Urinary bladder (tissue), 4 donors: ENCODE results near the gene RGS7. TPM values are rescaled to one million over a fixed set of nuclear protein-coding genes. Genes with fewer than 3 reads are reported as not detected.
"Not testable (repeated sequence)": the region's sequence is repeated elsewhere in the genome, so short reads cannot be mapped to it uniquely, and the experiment has no call there.

Source experiments
- DNase-seq: peaks from one replicate; pipeline ENCODE4 v3.0.0-alpha.2; 2015; ENCODE audit errors: extremely low spot score
- H3K27ac ChIP-seq: one replicate; pipeline ENCODE4 v1.5.1; 2013; ENCODE audit warnings: low read depth, mild to moderate bottlenecking, moderate library complexity
- H3K36me3 ChIP-seq: one replicate; pipeline ENCODE4 v1.6.1; 2013; ENCODE audit warnings: mild to moderate bottlenecking, moderate library complexity; ENCODE audit not compliant: insufficient read depth
- H3K4me1 ChIP-seq: one replicate; pipeline ENCODE4 v1.6.1; 2013; ENCODE audit warnings: mild to moderate bottlenecking, moderate library complexity; ENCODE audit not compliant: insufficient read depth
- H3K4me3 ChIP-seq: one replicate; pipeline ENCODE4 v1.5.1; 2013; ENCODE audit warnings: low read depth, low read length
- WGBS: extraction: QIAGEN DNeasy Blood & Tissue Kit; methylation state at CpG from one replicate; pipeline ENCODE4 v1.1.7; 2013; 5-methylcytosine and 5-hydroxymethylcytosine counted together
- polyA plus RNA-seq: library from polyadenylated mRNA; stranded (reverse); fragments of 200-250 nt; gene quantifications from one replicate; pipeline ENCODE4 v1.2.3, GENCODE V29; 2013
- total RNA-seq: library from RNA; depleted of rRNA; stranded (reverse); fragments of >200 nt; gene quantifications from one replicate; pipeline ENCODE4 v1.2.3, GENCODE V29; 2014
- donor health status: healthy with polysubstance abuse.
- donor health status: healthy.

Gene RGS7
- total and polyA plus RNA-seq, 2 donors: 0.04 to 0.42 TPM

- Histone ChIP-seq H3K27ac (no peak overlapping the region), H3K36me3 (no peaks in the 10 kb centered on the region), H3K4me1 (no peaks in the 10 kb centered on the region), H3K4me3 (no peak overlapping the region)
- DNase-seq: no peak
- WGBS: 26% methylated on average over 2 of the region's 2 CpGs
Measured at GRCh38 chr1:241235256-241235897, 121.6 kb downstream of the RGS7 start.

GRCh38 chr1:241229711-241230110 lies 127.3 kb downstream of the RGS7 start:
- DNase-seq: no peak
- Histone ChIP-seq H3K36me3 (no peaks in the 10 kb centered on the region), H3K4me3 (no peak overlapping the region), H3K4me1 (no peaks in the 10 kb centered on the region), H3K27ac (no peak overlapping the region)
- WGBS: 46% methylated on average over 5 of the region's 5 CpGs

DNA sequence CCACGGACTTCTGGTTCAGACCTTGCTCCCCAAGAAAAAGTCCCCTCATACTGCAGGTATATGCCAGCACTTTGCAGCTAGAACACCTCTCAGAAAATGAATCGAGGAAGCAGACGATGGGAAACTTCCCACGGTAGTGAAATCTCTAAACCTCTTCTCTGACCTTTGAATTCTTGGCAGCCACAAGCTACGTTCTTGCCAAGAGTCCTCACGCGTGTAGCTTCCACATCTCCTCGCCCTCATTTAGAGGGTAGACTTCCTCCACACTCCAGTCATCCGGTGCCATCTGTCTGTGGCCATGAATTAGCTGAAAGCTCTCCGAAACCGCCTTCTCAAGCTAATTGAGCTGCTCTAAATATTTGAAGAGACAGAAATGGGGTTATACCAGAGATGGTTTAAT lies 127.8 kb downstream of the RGS7 start:
- Histone ChIP-seq H3K4me3 (no peak overlapping the region), H3K36me3 (no peaks in the 10 kb centered on the region), H3K27ac (no peak overlapping the region), H3K4me1 (no peaks in the 10 kb centered on the region)
- WGBS: 33% methylated on average over 11 of the region's 11 CpGs
- DNase-seq: no peak

- no peak for DNase-seq
- WGBS: 30% methylated on average over 4 of the region's 4 CpGs
Measured at GRCh38 chr1:241228339-241228738, 128.7 kb downstream of the RGS7 start.

GRCh38 chr1:241225741-241226140 lies 131.3 kb downstream of the RGS7 start:
- Histone ChIP-seq H3K36me3 (no peaks in the 10 kb centered on the region), H3K4me1 (no peaks in the 10 kb centered on the region), H3K27ac (no peak overlapping the region), H3K4me3 (no peak overlapping the region)
- 31% methylated on average over 1 of the region's 1 CpG for WGBS
- no peak for DNase-seq

More at GRCh38 chr1:241228339-241228738, 128.7 kb downstream of the RGS7 start:
- no peaks in the 10 kb centered on the region for H3K36me3 ChIP-seq
- no peak overlapping the region for H3K27ac ChIP-seq
- no peaks in the 10 kb centered on the region for H3K4me1 ChIP-seq
- H3K4me3 ChIP-seq: no peak overlapping the region

GRCh38 chr1:241224189-241224588 lies 132.8 kb downstream of the RGS7 start:
- not testable (repeated sequence) for H3K4me1 ChIP-seq, H3K36me3 ChIP-seq, H3K27ac ChIP-seq, DNase-seq, H3K4me3 ChIP-seq
- 82% methylated on average over 3 of the region's 3 CpGs for WGBS

- 87% methylated on average over 4 of the region's 4 CpGs for WGBS
- H3K27ac ChIP-seq, H3K4me1 ChIP-seq, H3K36me3 ChIP-seq, DNase-seq, H3K4me3 ChIP-seq: not testable (repeated sequence)
Measured at GRCh38 chr1:241222813-241223212, 134.2 kb downstream of the RGS7 start.

DNA sequence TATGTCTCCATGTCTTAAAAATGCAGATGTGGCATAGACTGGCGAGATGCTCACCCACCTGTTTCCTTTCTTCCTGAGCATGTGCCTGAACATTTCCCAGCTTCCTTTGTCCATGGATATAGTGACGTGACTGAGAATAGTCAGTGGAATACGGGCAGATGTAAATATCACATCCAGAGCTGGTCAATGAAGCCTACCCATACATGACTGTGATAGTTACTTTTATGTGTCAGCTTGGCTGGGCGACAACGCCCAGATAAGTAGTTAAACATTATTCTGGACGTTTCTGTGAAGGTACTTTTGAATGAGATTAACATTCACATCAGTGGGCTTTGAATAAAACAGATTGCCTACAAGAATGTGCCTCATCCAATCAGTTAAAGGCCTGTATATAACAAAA lies 135.7 kb downstream of the RGS7 start:
- Histone ChIP-seq H3K4me3 (no peak overlapping the region), H3K4me1 (no peaks in the 10 kb centered on the region), H3K27ac (no peak overlapping the region), H3K36me3 (no peaks in the 10 kb centered on the region)
- 56% methylated on average over 6 of the region's 6 CpGs for WGBS
- no peak for DNase-seq

DNA sequence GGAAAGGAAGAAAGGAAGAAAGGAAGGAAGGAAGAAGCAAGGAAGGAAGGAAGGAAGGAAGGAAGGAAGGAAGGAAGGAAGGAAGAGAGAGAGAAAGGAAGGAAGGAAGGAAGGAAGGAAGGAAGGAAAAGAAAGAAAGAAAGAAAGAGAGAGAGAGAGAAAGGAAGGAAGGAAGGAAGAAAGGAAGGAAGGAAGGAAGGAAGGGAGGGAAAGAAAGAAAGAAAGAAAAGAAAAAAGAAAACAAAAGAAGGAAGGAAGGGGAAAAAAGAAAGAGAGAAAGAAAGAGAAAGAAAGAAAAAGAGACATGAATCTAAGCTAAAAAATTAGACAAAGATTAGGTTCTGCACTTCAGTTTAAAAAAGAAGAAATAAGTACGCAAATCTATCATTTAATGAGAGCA lies 136.1 kb downstream of the RGS7 start:
- 74% methylated on average over 1 of the region's 1 CpG for WGBS
- not testable (repeated sequence) for DNase-seq, H3K36me3 ChIP-seq, H3K4me1 ChIP-seq, H3K27ac ChIP-seq, H3K4me3 ChIP-seq

- H3K27ac ChIP-seq: no peak overlapping the region
- H3K4me1 ChIP-seq: no peaks in the 10 kb centered on the region
- no peaks in the 10 kb centered on the region for H3K36me3 ChIP-seq
- H3K4me3 ChIP-seq: no peak overlapping the region
- WGBS: 50% methylated on average over 2 of the region's 2 CpGs
- no peak for DNase-seq
Measured at GRCh38 chr1:241219449-241219848, 137.6 kb downstream of the RGS7 start.

DNA sequence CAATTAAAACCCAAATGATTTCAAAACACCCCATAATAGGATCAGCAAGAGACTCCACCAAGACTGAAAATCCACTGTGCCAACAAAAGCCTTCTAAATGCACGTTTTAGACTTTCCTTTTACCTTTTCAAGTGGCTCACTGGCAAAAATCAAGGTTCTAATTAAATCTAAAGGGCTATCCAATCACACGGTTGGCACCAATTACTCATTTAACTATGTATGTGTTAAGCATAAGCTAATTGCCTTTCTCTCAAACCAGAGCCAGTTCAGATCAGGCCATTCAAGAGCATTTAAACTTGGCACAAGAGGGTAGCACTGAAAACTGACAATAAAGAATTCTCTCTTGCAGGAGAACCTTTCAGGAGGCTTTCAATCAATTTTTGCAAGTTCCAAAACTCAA lies 139.5 kb downstream of the RGS7 start:
- no peaks in the 10 kb centered on the region for H3K36me3 ChIP-seq
- H3K4me1 ChIP-seq: no peaks in the 10 kb centered on the region
- WGBS: 63% methylated on average over 2 of the region's 2 CpGs
- H3K4me3 ChIP-seq: no peak overlapping the region
- DNase-seq: no peak
- no peak overlapping the region for H3K27ac ChIP-seq

- Histone ChIP-seq H3K4me3 (no peak overlapping the region), H3K27ac (no peak overlapping the region), H3K4me1 (no peaks in the 10 kb centered on the region), H3K36me3 (no peaks in the 10 kb centered on the region)
- DNase-seq: no peak
- WGBS: 90% methylated on average over 9 of the region's 9 CpGs
Measured at GRCh38 chr1:241215683-241216082, 141.3 kb downstream of the RGS7 start.

- no peak for DNase-seq
- no peak overlapping the region for H3K4me3 ChIP-seq
- 29% methylated on average over 4 of the region's 4 CpGs for WGBS
- no peaks in the 10 kb centered on the region for H3K4me1 ChIP-seq
- no peak overlapping the region for H3K27ac ChIP-seq
- H3K36me3 ChIP-seq: no peaks in the 10 kb centered on the region
Measured at GRCh38 chr1:241215203-241215602, 141.8 kb downstream of the RGS7 start.

GRCh38 chr1:241213139-241213538 lies 143.9 kb downstream of the RGS7 start:
- 63% methylated on average over 8 of the region's 8 CpGs for WGBS
- no peak overlapping the region for H3K4me3 ChIP-seq
- no peaks in the 10 kb centered on the region for H3K36me3 ChIP-seq
- no peak for DNase-seq
- H3K27ac ChIP-seq: no peak overlapping the region
- no peaks in the 10 kb centered on the region for H3K4me1 ChIP-seq

DNA sequence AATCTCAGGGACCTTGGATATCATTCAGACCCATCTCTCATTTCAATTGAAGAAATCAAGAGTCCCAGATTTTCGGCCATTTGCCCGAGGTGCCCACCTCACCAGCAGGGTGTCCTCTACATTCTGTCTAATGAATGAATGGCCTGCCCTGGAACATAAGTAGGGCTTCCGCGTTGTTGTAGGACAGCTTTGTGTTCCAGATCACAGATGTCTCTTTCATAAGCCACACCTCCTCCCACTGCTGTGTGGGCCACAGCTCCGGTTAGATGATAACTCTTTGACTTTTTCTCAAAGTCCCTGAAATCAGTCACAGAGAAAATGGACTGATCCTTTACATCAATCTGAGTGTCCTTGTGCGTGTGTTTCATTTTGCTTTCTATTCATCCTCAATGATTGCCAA lies 144.4 kb downstream of the RGS7 start:
- Histone ChIP-seq H3K4me3 (no peak overlapping the region), H3K27ac (no peak overlapping the region), H3K36me3 (no peaks in the 10 kb centered on the region), H3K4me1 (no peaks in the 10 kb centered on the region)
- DNase-seq: no peak
- WGBS: 74% methylated on average over 6 of the region's 6 CpGs
